HepG2 (cell line): ENCODE data around the gene RNH1. TPM values are rescaled to one million over a fixed set of nuclear protein-coding genes. Genes with fewer than 3 reads are reported as not detected.

Experiments
- GPN1 ChIP-seq: sonication (generic); formaldehyde crosslinking; IDR thresholded peaks from 2 replicates; pipeline ENCODE4 v1.5.1; 2020; ENCODE audit warnings: missing genetic modification reagents, borderline replicate concordance
- HMGXB4 ChIP-seq, 2 experiments: sonication (generic) in 1 of 2; formaldehyde crosslinking in 1 of 2; IDR thresholded peaks; 2 replicates each; pipeline versions ENCODE4 v1.4.0 to v1.6.1; 2018 to 2020; ENCODE audit warnings: missing genetic modification reagents in 2 of 2, borderline replicate concordance in 1 of 2, low read depth in 1 of 2, mild to moderate bottlenecking in 1 of 2, missing biosample characterization in 1 of 2
- PITX1 ChIP-seq: sonication (generic); formaldehyde crosslinking; IDR thresholded peaks from 2 replicates; pipeline ENCODE4 v1.5.1; 2020; ENCODE audit warnings: mild to moderate bottlenecking, missing genetic modification reagents
- RBFOX2 ChIP-seq: fragments of 200-400 bp; formaldehyde crosslinking; IDR thresholded peaks from 2 replicates; pipeline ENCODE4 v1.6.1; 2017; ENCODE audit warnings: low read depth, mild to moderate bottlenecking, low read length
- RFX1 ChIP-seq: fragments of 450-650 bp; IDR thresholded peaks from 2 replicates; pipeline ENCODE4 v1.6.1; 2017
- TFDP2 ChIP-seq: sonication (generic); formaldehyde crosslinking; IDR thresholded peaks from 2 replicates; pipeline ENCODE4 v1.4.0; 2020; ENCODE audit warnings: missing genetic modification reagents
- ZBTB38 ChIP-seq: sonication (generic); formaldehyde crosslinking; IDR thresholded peaks from 2 replicates; pipeline ENCODE4 v1.5.1; 2020; ENCODE audit warnings: mild to moderate bottlenecking, missing genetic modification reagents
- ZFAT ChIP-seq: sonication (generic); formaldehyde crosslinking; conservative IDR thresholded peaks from 2 replicates; pipeline ENCODE4 v1.8.1; 2023; ENCODE audit warnings: missing genetic modification reagents, inconsistent platforms
- ZHX2 ChIP-seq, 2 experiments: sonication (generic) in 1 of 2; formaldehyde crosslinking in 1 of 2; IDR thresholded peaks; 2 replicates each; pipeline versions ENCODE4 v1.6.1 to v1.9.0; 2014 to 2022; ENCODE audit warnings: antibody characterized with exemption in 1 of 2, borderline replicate concordance in 1 of 2, inconsistent platforms in 1 of 2, low read depth in 1 of 2, missing genetic modification reagents in 1 of 2
- ZMAT3 ChIP-seq: sonication (generic); formaldehyde crosslinking; conservative IDR thresholded peaks from 2 replicates; pipeline ENCODE4 v1.7.0; 2021; ENCODE audit warnings: missing genetic modification reagents
- ZNF276 ChIP-seq: sonication (generic); formaldehyde crosslinking; IDR thresholded peaks from 2 replicates; pipeline ENCODE4 v1.4.0; 2020; ENCODE audit warnings: mild to moderate bottlenecking, low read depth, missing genetic modification reagents
- ZZZ3 ChIP-seq: sonication (generic); formaldehyde crosslinking; IDR thresholded peaks from 2 replicates; pipeline ENCODE4 v1.4.0; 2020; ENCODE audit warnings: missing genetic modification reagents, mild to moderate bottlenecking, borderline replicate concordance
- polyA plus RNA-seq, 8 experiments: library from polyadenylated mRNA; depleted of rRNA in 3 of 8; stranded (reverse) in 7 of 8; unstranded in 1 of 8; fragments of >200 nt; fragmentation: Illumina TruSeq in 4 of 8; extraction: Trizol in 4 of 8; gene quantifications; 2 replicates each; pipeline versions ENCODE4 v1.2.1 to v1.2.3, GENCODE V29; 2011 to 2016; ENCODE audit warnings: low read depth in 4 of 8, missing spikeins in 1 of 8, mixed read lengths in 1 of 8; ENCODE audit not compliant: insufficient read depth in 1 of 8
- total RNA-seq, 5 experiments: library from RNA; depleted of rRNA; stranded (reverse); fragments of >200 nt; fragmentation: Illumina TruSeq; extraction: Trizol; gene quantifications; 2 replicates each; pipeline ENCODE4 v1.2.3, GENCODE V29; 2016; ENCODE audit warnings: low read depth in 1 of 5

Gene RNH1
- total and polyA plus RNA-seq, 2 of the 13 experiments (the other 11 are each of a cell fraction or from before 2014, with no cell fraction given) = 36.0 to 74.1 TPM

- no peak for TF ChIP-seq ZNF276 (CRISPR knock-in tag)
- no peak for TF ChIP-seq ZFAT (CRISPR knock-in tag)
- no peak; the same call in 1 of the 2 replicates for TF ChIP-seq PITX1 (CRISPR knock-in tag)
- 0 out of 2 replicates have a peak, but pooled peaks have one; percentile 16 for TF ChIP-seq GPN1 (CRISPR knock-in tag)
- TF ChIP-seq ZBTB38 = peak; percentile 92
- peak in 1 of 2 experiments; percentile 20; a peak in 1 of 4 replicates for TF ChIP-seq HMGXB4 (CRISPR knock-in tag; IDR thresholded peaks at IDR 0.05; ENCODE audit: borderline replicate concordance in 1 of 2, low read depth in 1 of 2)
- TF ChIP-seq ZZZ3 (CRISPR knock-in tag) = no peak
- TF ChIP-seq ZMAT3 (CRISPR knock-in tag) = no peak
- peak; percentile 35; the same call in 1 of the 2 replicates for TF ChIP-seq TFDP2 (CRISPR knock-in tag)
- no peak for TF ChIP-seq RBFOX2
- TF ChIP-seq RFX1 = peak; percentile 98
- peak; percentile 67; the same call in 1 of the 2 replicates for TF ChIP-seq ZHX2 (IDR thresholded peaks at IDR 0.05; ENCODE audit: low read depth)
- TF ChIP-seq ZHX2 (CRISPR knock-in tag; IDR thresholded peaks at IDR 0.05; ENCODE audit: borderline replicate concordance) = no peak
These were observed 30.0 kb upstream of the RNH1 start, which contains the start of gene LRRC56 (continued) for GRCh38 chr11:536841-537621.
